ENCODE results near the gene SMAGP. TPM values are rescaled to one million over a fixed set of nuclear protein-coding genes. Genes with fewer than 3 reads are reported as not detected.
"Not testable (repeated sequence)": the region's sequence is repeated elsewhere in the genome, so short reads cannot be mapped to it uniquely, and the experiment has no call there.

SMAGP gene
- total RNA-seq = 10 to 100 TPM; 35.0 to 88.6 (median 85.6) TPM
- long read RNA-seq, donor 1, transcript SMAGP-203 (4 exons, 2,350 nt) = major isoform, 9 of 36 reads
- long read RNA-seq, donor 1, transcript SMAGP-202 (4 exons, 1,062 nt) = minor isoform, 7 of 36 reads
- long read RNA-seq, donor 1, transcript SMAGP-205 (3 exons, 1,518 nt) = minor isoform, 8 of 36 reads
- long read RNA-seq, donor 1, partial matches to known transcripts = 4 of 36 reads
- long read RNA-seq, donor 1, other reads (novel, unspliced or antisense) = 5 of 36 reads
- long read RNA-seq, donor 2, transcript SMAGP-203 (4 exons, 2,350 nt) = major isoform, 35 of 90 reads
- long read RNA-seq, donor 2, transcript SMAGP-202 (4 exons, 1,062 nt) = minor isoform, 24 of 90 reads
- long read RNA-seq, donor 2, transcript SMAGP-205 (3 exons, 1,518 nt) = minor isoform, 20 of 90 reads
- long read RNA-seq, donor 2, partial matches to known transcripts = 0 of 90 reads
- long read RNA-seq, donor 2, other reads (novel, unspliced or antisense) = 7 of 90 reads

- peak; percentile 89 to 91 (median 90) for DNase-seq
- intact Hi-C loops (cut with DNase I, micrococcal nuclease) = no loop called here
- H3K4me1 ChIP-seq (ENCODE audit: low read depth) = peaks cover 28% of the 10 kb centered on the region
- no peaks in the 10 kb centered on the region for H3K36me3 ChIP-seq (ENCODE audit: low read depth)
- no peak for TF ChIP-seq CTCF (IDR thresholded peaks at IDR 0.05)
- no peaks in the 10 kb centered on the region for H3K9me3 ChIP-seq
- peak within 1 kb of the TSS; percentile 43 for H3K4me3 ChIP-seq
- ATAC-seq = peak; percentile 74
These were observed at the start of gene SMAGP for GRCh38 chr12:51270067-51270950. TSS of gene SMAGP (minus strand) at chr12:51270415. CDS start at chr12:51269278, 1,137 bp downstream.

- peak; percentile 82 for ATAC-seq
- intact Hi-C loops (cut with DNase I, micrococcal nuclease) = no loop called here
These were observed 48.8 kb upstream of the SMAGP start for GRCh38 chr12:51318846-51319599.

GRCh38 chr12:51318057-51318806 lies 48.0 kb upstream of the SMAGP start:
- ATAC-seq, H3K9me3 ChIP-seq: not testable (repeated sequence)

More at GRCh38 chr12:51318846-51319599, 48.8 kb upstream of the SMAGP start:
- TF ChIP-seq CTCF (IDR thresholded peaks at IDR 0.05) = no peak
- H3K4me1 ChIP-seq (ENCODE audit: low read depth) = peaks cover 11% of the 10 kb centered on the region
- peak in 1 of 3 donors; percentile 50 for DNase-seq
- no peak overlapping the region for H3K4me3 ChIP-seq
- no peaks in the 10 kb centered on the region for H3K9me3 ChIP-seq
- no peaks in the 10 kb centered on the region for H3K36me3 ChIP-seq (ENCODE audit: low read depth)

GRCh38 chr12:51311389-51311788 lies 41.2 kb upstream of the SMAGP start:
- Histone ChIP-seq H3K9me3 (no peaks in the 10 kb centered on the region), H3K4me3 (no peak overlapping the region), H3K36me3 (ENCODE audit: low read depth) (no peaks in the 10 kb centered on the region), H3K4me1 (ENCODE audit: low read depth) (peaks cover 16% of the 10 kb centered on the region)
- DNase-seq (no peak), ATAC-seq (no peak)
- no peak for TF ChIP-seq CTCF (IDR thresholded peaks at IDR 0.05)
- intact Hi-C loops (cut with DNase I, micrococcal nuclease) = no loop called here

More at GRCh38 chr12:51318057-51318806, 48.0 kb upstream of the SMAGP start:
- intact Hi-C loops (cut with DNase I, micrococcal nuclease); DNase-seq; H3K4me3 ChIP-seq; H3K36me3 ChIP-seq (ENCODE audit: low read depth): not testable (repeated sequence)
- H3K4me1 ChIP-seq (ENCODE audit: low read depth) = peaks cover 11% of the 10 kb centered on the region

- Histone ChIP-seq H3K4me3 (no peak overlapping the region), H3K9me3 (no peaks in the 10 kb centered on the region), H3K4me1 (ENCODE audit: low read depth) (peaks cover 16% of the 10 kb centered on the region), H3K36me3 (ENCODE audit: low read depth) (no peaks in the 10 kb centered on the region)
- peak in 1 of 3 donors; percentile 67 for DNase-seq
- intact Hi-C loops (cut with DNase I, micrococcal nuclease) = no loop called here
- no peak for TF ChIP-seq CTCF (IDR thresholded peaks at IDR 0.05)
- ATAC-seq = peak; percentile 98
These were observed 37.7 kb upstream of the SMAGP start for GRCh38 chr12:51307655-51308593.
